ENCODE results near the gene FOXF1. TPM values are rescaled to one million over a fixed set of nuclear protein-coding genes. Genes with fewer than 3 reads are reported as not detected.

The FOXF1 gene
- total RNA-seq, 1 experiment from 2014 or later = not detected

GRCh38 chr16:86511317-86512161 is 1.2 kb downstream of the FOXF1 start (continued):
- TF ChIP-seq, protein P1, sequence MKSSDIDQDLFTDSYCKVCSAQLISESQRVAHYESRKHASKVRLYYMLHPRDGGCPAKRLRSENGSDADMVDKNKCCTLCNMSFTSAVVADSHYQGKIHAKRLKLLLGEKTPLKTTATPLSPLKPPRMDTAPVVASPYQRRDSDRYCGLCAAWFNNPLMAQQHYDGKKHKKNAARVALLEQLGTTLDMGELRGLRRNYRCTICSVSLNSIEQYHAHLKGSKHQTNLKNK (CRISPR knock-in tag; IDR thresholded peaks at IDR 0.05) = no peak

- DNase-seq (ENCODE audit: low spot score) = no peak
- Mint-ChIP-seq H3K4me3 (no peak overlapping the region), H3K9me3 (no peaks in the 10 kb centered on the region), H3K27ac (no peak overlapping the region), H3K4me1 (peaks cover 42% of the 10 kb centered on the region), H3K27me3 (ENCODE audit: low read depth) (peaks cover 96% of the 10 kb centered on the region), H3K36me3 (peaks cover 6% of the 10 kb centered on the region)
- CTCF ChIA-PET = interaction anchor here (1.3 to 2.2 kb wide), 2 partner anchors 172 to 439 kb away, joined by 3 to 9 read pairs; no protein-coding TSS in a partner anchor
- TF ChIP-seq ZNF263 (CRISPR knock-in tag; IDR thresholded peaks at IDR 0.05; ENCODE audit: low read depth) (peak; percentile 37; the same call in 1 of the 2 replicates), SMAD3 (CRISPR knock-in tag; IDR thresholded peaks at IDR 0.05; ENCODE audit: borderline replicate concordance) (no peak)
- no peak for ATAC-seq
- POLR2A ChIA-PET = interaction anchor here (1.0 kb wide), 1 partner anchor 12 kb away, joined by 3 read pairs; no protein-coding TSS in a partner anchor
These were observed 2.1 kb downstream of the FOXF1 start for GRCh38 chr16:86512301-86512859.

GRCh38 chr16:86512860-86513470 is 2.6 kb downstream of the FOXF1 start:
- Mint-ChIP-seq H3K4me3 (peak overlapping the region; percentile 27; the same call in 1 of the 2 replicates), H3K27ac (no peak overlapping the region), H3K4me1 (peaks cover 36% of the 10 kb centered on the region), H3K9me3 (no peaks in the 10 kb centered on the region), H3K36me3 (peaks cover 4% of the 10 kb centered on the region), H3K27me3 (ENCODE audit: low read depth) (peaks cover 96% of the 10 kb centered on the region)
- ChIA-PET CTCF (interaction anchor here (1.3 to 2.2 kb wide), 2 partner anchors 173 to 440 kb away, joined by 3 to 9 read pairs; no protein-coding TSS in a partner anchor), POLR2A (no interaction called here)
- TF ChIP-seq ZNF396 (CRISPR knock-in tag; IDR thresholded peaks at IDR 0.05; ENCODE audit: borderline replicate concordance) (no peak), ZNF219 (CRISPR knock-in tag; IDR thresholded peaks at IDR 0.05; ENCODE audit: borderline replicate concordance) (no peak), EMX1 (CRISPR knock-in tag; IDR thresholded peaks at IDR 0.05) (no peak), ZNF232 (CRISPR knock-in tag; IDR thresholded peaks at IDR 0.05) (no peak), FOXP1 (CRISPR knock-in tag; IDR thresholded peaks at IDR 0.05; ENCODE audit: borderline replicate concordance) (no peak)
- TF ChIP-seq, protein P2, sequence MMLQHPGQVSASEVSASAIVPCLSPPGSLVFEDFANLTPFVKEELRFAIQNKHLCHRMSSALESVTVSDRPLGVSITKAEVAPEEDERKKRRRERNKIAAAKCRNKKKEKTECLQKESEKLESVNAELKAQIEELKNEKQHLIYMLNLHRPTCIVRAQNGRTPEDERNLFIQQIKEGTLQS (CRISPR knock-in tag; conservative IDR thresholded peaks at IDR 0.05) = no peak
- no peak for DNase-seq (ENCODE audit: low spot score)
- ATAC-seq = no peak

DNA sequence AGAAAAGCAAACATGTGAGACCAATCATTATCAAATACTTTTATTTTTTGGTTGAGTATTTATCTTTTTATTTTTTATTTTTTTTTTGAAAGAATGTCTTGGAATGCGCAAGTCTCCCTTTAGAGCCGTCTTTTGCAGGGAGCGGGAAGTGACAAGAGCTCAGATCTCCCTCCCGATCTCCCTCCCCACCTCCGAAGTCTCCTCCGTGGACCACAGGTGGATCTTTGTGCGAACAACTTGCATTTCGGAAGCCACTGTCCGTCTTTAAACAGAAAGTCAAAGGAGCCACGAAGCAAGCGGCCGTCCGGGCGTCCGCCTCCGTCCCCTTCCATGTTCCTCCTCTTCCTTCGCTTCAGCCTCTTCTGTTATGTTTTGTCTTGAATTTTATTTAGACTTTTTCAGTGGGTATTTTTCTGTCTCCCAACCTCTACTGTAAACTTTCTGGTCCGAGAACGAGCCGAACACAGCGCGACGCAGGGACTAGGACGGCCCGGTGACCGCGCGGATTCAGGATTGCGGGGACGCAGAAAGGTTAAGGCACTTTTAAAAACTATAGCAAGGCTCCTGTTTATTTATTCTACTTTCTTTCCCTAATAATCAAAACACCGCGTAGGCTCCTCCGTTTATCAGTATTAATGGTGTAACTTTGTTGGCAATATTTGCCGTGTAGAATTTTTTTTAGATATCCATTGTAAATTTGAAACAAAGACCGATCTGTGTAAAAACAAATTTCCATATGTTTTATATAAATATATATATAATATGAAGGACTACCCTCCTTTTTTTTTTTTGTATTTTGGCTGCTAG is 3.3 kb downstream of the FOXF1 start:
- peaks cover 4% of the 10 kb centered on the region for H3K36me3 Mint-ChIP-seq
- POLR2A ChIA-PET = no interaction called here
- DNase-seq (ENCODE audit: low spot score) = no peak
- CTCF ChIA-PET = no interaction called here
- no peak overlapping the region for H3K27ac Mint-ChIP-seq
- no peak for TF ChIP-seq CREM (CRISPR knock-in tag; IDR thresholded peaks at IDR 0.05)
- no peaks in the 10 kb centered on the region for H3K9me3 Mint-ChIP-seq
- H3K27me3 Mint-ChIP-seq (ENCODE audit: low read depth) = peaks cover 96% of the 10 kb centered on the region
- H3K4me1 Mint-ChIP-seq = peaks cover 35% of the 10 kb centered on the region
- H3K4me3 Mint-ChIP-seq = peak overlapping the region; percentile 33
- ATAC-seq = no peak

DNA sequence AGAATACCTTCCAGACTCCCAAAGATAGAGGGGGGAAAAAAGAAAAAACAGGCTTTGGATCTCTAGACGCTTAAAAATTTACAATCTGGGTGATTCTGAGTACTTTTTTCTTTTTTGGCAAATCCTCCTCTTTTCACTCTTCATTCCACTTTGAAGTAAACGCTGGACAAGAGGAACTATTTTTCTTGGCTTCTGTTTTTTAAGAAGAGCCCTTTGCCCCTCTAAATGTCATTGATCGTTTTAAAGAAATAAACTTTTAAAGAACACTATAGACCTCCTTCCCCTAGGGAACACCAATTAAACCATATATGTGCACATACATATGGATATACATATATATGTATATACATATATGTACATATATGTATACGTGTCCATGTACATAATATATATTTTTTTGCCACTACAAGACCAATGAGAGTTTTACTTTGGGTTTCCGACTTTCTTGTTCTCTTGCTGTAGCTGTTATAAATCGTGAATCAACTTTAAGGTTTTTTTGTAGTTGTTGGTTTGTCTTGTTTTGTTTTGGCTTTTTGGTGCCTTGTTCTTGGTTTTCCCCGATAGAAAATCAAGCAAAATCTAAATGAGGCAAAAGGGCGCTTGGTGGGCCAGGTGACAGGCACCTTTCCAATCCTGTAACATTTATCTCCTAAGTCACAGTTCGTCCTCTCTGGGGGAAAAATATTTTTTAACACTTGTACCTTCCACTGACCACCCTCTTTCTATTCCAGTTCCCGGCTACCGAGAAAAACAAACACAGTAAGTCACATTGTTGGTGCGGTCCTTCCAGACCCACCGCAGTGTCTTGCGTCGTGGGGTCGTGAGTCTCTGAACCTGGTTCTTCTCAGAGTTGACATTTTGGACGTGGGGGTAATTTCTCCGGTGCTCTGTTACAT is 4.4 kb downstream of the FOXF1 start:
- ATAC-seq = no peak
- peaks cover 31% of the 10 kb centered on the region for H3K4me1 Mint-ChIP-seq
- H3K4me3 Mint-ChIP-seq = no peak overlapping the region; the same call in 1 of the 2 replicates
- no peak overlapping the region for H3K27ac Mint-ChIP-seq
- ChIA-PET CTCF (no interaction called here), POLR2A (no interaction called here)
- DNase-seq (ENCODE audit: low spot score) = no peak
- no peaks in the 10 kb centered on the region for H3K9me3 Mint-ChIP-seq
- H3K27me3 Mint-ChIP-seq (ENCODE audit: low read depth) = peaks cover 96% of the 10 kb centered on the region
- H3K36me3 Mint-ChIP-seq = peaks cover 4% of the 10 kb centered on the region
- TF ChIP-seq GRHL2 (CRISPR knock-in tag; IDR thresholded peaks at IDR 0.05; ENCODE audit: insufficient replicate concordance, severe bottlenecking) (no peak), STAT6 (CRISPR knock-in tag; conservative IDR thresholded peaks at IDR 0.05; ENCODE audit: low read depth) (no peak), SMAD3 (CRISPR knock-in tag; IDR thresholded peaks at IDR 0.05; ENCODE audit: borderline replicate concordance) (no peak), GTF2I (CRISPR knock-in tag; conservative IDR thresholded peaks at IDR 0.05) (no peak), CREB1 (CRISPR knock-in tag; IDR thresholded peaks at IDR 0.05) (no peak)

All from WTC11 (cell line).